Measurements from ENCODE around the gene FAM25A.

FAM25A gene

GRCh38 chr10:87066865-87067264, 46.8 kb downstream of the FAM25A start:
- DNase-seq: no peak

- no peak for DNase-seq
Observed at GRCh38 chr10:87068281-87068680, 48.2 kb downstream of the FAM25A start.

- DNase-seq: no peak
Observed at GRCh38 chr10:87072449-87072848, 52.4 kb downstream of the FAM25A start.
